HG03135 (cell line): ENCODE results near the gene FAM199X.

ENCODE experiments used
- ATAC-seq: cut with Tn5 transposase; IDR thresholded peaks from one replicate; pipeline ENCODE4 v1.9.1; 2021; ENCODE audit warnings: mild to moderate bottlenecking, moderate library complexity; ENCODE audit not compliant: unreplicated experiment

Gene FAM199X

GRCh38 chrX:104165894-104166734 is at the start of gene FAM199X:
FAM199X (plus strand) TSS chrX:104166453; CDS start chrX:104166786, 333 bp downstream.
- ATAC-seq: peak; percentile 93

DNA sequence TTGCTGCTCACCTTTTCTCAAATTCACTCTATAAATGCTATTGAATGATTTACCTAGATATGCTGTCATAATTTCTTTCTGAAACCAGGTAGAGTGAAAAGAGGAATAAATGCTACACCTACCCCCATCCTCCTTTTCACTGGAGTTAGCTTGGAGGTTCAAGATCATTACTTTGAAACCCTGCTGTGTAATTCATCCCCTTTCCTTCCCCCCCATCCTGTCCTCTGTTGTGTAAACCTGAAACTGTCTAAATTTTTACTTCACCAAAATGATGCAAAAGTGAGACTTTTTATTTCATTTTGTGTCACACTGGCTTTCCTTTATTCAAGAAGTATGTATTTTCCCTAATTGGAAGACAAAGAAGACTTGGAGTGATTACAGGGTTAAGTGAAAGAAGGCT is 48.5 kb upstream of the FAM199X start:
- no peak for ATAC-seq

DNA sequence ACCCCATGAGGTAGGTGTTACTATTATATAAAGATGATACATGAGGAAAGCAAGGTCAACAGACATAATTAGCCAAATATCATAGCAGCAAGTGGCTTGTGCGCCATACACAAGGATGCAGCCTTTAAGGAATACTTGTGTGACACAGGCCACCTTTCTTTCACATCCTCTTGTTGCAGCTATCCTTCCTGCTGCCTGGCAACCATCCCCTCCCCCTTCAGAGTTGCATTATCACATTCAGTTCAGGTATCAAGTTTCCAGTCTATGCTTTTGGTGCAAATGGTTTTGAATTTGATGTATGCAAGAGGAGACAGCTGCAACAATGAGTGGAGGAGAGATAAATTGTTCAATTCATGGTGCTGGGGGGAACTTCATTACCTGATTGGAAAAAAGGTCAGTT is 47.5 kb upstream of the FAM199X start:
- ATAC-seq: no peak

GRCh38 chrX:104122829-104123228 is 43.4 kb upstream of the FAM199X start:
- ATAC-seq: peak; percentile 61

DNA sequence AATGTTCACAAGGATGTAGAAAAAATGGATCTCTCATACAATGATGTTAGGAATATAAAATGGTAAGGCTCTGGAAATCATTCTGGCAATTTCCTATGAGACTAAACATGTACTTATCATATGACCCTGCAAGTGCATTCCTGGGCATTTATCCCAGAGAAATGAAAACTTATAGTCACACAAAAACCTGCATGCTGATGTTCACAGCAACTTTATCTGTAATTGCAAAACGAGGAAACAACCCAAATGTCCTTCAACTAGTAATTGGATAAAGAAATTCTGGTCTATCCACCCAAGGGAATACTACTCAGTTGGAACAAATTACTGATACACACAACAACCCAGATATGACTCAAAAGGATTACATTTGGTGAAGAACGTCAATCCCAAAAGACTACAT is 39.4 kb upstream of the FAM199X start:
- no peak for ATAC-seq

DNA sequence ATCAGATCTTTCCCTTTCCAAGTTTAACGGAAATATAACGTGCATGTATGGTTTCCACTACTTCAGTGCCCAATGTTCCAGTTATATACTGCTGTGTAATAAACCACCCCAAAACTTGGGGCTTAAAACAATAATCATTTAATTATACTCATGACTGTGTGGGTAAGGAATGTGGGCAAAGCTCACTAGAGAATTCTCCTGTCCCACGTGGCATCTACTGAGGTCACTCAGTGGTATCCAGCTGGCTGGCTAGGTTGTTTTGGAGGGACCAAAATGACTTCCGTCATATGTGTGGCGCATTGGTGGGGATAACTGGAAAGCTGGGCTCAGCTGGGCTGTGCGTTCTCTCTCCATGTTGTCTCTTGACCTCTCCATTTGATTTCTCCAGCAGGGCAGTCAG is 35.4 kb upstream of the FAM199X start:
- no peak for ATAC-seq

DNA sequence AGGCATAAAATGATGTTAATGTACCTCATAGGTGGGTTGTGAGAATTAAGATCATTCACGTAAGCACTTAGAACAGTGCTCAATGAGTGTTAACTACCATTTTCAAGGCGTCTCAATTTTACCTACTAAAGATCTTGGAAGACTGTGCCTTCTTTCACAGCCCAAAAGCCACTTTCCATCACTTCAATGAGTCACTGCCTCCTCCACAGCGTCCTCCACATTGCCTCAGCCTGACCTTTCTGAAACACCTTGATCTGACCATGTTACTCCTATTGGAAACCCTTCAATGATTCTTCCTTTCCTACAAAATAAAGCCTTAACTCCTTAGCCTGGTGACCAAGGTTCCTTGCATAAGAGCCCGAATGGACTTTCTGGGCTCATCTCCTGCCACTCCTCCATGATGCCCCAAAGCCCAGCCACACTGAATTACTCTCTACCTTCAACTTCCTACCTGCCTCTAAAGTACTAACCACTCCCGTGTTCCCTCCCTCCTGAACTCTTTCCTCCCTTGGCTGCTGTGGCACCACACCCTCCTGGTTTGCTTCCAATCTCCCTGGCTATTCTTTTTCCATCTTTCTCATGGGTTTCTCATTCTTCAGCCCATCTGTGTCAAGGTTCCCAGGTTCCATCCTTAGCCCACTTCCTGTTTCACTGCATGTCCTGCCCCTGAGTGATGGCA is 31.5 kb upstream of the FAM199X start:
- ATAC-seq: no peak

GRCh38 chrX:104135677-104136076 is 30.6 kb upstream of the FAM199X start:
- ATAC-seq: no peak

DNA sequence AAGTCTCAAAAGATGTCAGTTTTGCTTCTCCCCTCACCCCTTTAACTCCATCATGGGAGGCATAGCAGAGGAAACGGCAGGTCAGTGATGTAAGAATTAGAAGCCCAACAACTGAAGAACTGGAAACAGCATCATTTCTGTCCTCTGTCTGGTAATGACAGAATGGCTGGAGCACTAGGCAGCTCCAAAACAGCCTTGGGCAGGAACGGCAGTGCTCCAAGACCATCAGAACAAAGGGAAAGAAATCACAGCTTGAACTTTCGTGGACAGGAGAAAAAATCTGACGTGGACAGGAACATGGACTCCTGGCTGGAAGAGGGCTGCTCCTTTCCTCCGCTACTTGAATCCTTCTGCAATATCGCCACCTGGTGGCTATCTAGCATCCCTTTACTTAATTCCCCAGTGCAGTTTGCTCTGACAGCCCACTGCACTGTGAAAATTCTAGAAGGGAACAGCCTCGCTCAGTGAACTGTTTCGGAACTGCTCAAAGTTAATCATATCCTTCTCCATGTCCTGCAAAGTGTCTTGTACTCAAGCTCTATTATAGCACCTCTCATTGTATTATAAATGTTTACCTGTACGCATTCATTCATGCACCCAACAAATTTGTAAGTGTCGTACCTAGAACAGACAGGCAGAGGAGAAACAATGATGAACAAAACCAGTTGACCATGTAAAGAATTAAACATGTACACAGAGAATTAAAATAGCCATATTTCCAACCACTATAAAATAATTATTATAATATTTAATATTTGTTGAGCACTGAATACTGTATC is 29.8 kb upstream of the FAM199X start:
- peak; percentile 87 for ATAC-seq

GRCh38 chrX:104137496-104137895 is 28.8 kb upstream of the FAM199X start:
- ATAC-seq: no peak

DNA sequence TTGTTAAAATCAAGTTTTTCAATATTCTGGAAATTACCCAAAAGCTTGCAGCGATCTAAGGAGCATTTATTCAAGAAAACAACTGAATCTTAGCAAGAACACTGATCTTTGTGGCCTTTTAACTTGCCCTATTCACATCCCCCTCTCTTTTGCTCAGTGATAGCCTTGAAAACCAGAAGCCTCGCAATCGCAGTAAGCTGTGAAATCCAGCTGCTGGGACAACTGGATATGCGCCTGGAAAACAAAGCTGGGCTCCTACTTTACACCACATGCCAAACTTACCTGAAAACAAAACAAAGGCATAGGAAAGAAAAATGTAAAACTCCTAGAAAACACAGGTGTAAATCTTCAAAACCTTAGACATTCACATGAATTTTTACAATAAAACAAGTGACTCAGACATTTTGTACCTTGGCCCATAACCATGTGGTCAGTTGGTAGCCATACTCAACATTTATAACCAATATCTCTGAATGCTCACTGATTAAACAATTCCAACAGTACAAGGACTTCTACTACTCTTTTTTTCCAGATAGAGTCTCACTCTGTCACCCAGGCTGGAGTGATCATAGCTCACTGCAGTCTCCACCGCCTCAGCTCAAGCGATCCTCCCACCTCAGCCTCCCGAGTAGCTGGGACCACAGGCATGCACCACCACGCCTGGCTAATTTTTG is 25.0 kb upstream of the FAM199X start:
- no peak for ATAC-seq

DNA sequence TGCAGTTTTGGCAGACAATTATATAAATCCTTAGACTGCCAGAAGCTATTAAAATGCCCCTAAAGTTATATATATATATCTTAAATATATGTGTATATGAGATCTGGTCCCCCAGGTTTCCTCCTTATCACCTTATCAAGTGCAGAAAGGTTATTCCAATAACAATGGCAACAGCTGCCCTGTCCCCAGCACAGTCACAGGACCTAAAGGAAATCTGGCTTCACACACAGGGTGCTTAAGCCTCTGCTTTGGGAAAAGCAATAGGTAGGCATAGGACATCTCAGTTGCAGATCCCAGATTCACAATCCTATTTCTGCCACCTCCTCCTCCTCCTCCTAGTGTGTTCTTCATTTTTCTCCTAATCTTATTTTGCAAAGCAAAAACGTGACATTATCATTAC is 15.2 kb upstream of the FAM199X start:
- no peak for ATAC-seq

GRCh38 chrX:104156630-104157529 is 9.4 kb upstream of the FAM199X start, which contains the start of gene SLC25A53:
SLC25A53 (minus strand) TSS chrX:104157009; CDS start chrX:104105257, 51,752 bp downstream.
- peak; percentile 92 for ATAC-seq

DNA sequence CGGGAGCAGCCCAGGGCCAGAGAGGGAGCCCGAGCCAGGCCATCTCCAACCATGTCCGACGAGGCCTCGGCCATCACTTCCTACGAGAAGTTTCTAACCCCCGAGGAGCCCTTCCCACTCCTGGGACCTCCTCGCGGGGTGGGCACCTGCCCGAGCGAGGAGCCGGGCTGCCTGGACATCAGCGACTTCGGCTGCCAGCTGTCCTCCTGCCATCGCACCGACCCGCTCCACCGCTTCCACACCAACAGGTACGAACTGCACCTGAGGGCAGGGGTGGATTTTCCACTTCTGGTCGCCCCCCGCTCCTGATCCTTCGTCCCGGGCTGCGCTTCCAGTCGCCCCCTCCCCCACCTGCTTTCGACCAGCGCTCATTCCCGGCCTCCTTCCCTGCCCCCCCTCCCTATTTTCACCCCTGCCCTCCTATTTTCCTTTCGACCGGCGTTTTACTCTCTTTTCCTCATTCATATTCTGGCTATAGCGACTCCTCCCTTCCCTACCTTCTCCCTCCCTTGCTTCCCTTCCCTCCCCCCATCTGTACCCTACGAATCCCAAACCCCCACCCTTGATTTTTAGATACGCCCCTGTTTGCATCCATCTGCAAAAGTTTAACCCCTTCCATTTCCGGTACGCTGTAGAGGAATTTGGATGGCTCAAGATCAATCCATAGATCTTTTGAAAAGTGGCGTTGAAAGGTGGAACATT is 633 bp downstream of the FAM199X start:
- no peak for ATAC-seq

DNA sequence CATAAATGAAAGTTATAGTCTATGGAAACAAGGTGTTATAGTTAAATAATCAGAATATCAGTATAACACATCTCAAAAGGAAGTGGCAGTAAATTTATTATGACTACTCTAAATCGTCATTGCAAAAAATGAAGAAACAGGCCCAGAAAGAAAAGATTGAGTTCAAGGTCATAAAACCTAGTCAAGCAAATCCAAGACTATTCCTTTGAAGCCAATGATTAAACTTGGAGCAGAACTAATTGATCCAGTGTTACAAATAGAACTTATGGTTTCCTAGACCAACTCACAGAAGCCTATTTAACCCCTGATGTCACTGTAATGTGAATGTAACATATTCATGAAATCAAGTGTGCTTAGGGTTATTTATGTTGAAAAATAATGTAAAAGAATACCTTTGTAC is 1.9 kb downstream of the FAM199X start:
- ATAC-seq: no peak

DNA sequence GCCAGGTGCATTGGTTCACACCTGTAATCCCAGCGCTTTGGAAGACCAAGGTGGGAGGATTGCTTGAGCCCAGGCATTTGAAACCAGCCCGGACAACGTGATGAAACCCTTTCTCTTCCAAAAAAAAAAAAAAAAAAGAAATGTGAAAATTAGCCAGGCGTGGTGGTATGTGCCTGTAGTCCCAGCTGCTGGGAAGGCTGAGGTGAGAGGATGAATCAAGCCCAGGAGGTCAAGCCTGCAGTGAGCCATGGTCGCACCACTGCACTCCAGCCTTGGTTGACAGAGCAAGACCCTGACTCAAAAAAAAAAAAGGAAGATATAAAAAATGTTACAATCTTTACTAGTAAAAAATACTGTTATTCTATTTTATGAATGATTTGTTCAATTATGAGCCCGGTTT is 5.9 kb downstream of the FAM199X start:
- no peak for ATAC-seq

GRCh38 chrX:104172788-104173187 is 6.5 kb downstream of the FAM199X start:
- ATAC-seq: no peak

DNA sequence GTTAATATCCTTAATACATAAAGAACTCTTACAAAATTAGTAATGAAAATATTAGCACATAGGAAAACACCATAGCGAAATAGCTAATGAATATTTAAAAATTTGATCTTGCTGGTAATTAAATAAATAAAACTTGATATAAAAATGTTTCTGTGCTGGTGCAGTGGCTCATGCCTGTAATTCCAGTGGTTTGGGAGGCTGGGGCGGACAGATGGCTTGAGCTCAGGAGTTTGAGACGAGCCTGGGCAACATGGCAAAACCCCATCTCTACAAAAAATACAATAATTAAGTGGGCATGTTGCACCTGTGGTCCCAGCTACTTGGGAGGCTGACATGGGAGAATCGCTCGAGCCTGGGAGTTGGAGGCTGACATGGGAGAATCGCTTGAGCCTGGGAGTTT is 7.6 kb downstream of the FAM199X start:
- no peak for ATAC-seq

- no peak for ATAC-seq
Measured at GRCh38 chrX:104183685-104184084, 17.4 kb downstream of the FAM199X start.
